ENCODE data around the gene CLCN4.

DNA sequence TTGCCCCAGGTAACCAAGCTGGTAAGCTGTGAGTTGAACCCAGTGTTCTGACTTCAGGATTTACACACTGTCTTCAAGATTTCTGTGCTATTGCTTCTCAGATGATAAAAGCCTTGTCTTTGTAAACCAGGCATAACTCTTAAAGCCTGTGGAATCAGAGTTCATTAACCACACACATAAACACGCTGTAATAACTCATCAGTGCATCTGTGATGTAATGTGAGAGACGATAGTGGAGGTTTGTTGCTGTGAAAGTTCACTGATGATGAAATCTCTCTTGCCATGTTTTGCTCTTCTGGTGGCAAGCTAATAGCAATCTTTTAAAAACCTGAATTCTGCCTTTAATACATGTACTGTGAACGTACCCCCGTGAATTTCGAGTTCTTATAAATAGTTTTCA lies 41.5 kb downstream of the CLCN4 start:
- TF ChIP-seq POLR2A (IDR thresholded peaks at IDR 0.05) (no peak), EP300 (IDR thresholded peaks at IDR 0.05; ENCODE audit: low read depth) (no peak), POLR2AphosphoS5 (IDR thresholded peaks at IDR 0.05) (no peak)
- TF ChIP-seq, protein P1, sequence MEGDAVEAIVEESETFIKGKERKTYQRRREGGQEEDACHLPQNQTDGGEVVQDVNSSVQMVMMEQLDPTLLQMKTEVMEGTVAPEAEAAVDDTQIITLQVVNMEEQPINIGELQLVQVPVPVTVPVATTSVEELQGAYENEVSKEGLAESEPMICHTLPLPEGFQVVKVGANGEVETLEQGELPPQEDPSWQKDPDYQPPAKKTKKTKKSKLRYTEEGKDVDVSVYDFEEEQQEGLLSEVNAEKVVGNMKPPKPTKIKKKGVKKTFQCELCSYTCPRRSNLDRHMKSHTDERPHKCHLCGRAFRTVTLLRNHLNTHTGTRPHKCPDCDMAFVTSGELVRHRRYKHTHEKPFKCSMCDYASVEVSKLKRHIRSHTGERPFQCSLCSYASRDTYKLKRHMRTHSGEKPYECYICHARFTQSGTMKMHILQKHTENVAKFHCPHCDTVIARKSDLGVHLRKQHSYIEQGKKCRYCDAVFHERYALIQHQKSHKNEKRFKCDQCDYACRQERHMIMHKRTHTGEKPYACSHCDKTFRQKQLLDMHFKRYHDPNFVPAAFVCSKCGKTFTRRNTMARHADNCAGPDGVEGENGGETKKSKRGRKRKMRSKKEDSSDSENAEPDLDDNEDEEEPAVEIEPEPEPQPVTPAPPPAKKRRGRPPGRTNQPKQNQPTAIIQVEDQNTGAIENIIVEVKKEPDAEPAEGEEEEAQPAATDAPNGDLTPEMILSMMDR (IDR thresholded peaks at IDR 0.05) = no peak
